ENCODE data around the gene PLIN4. TPM values are rescaled to one million over a fixed set of nuclear protein-coding genes. Genes with fewer than 3 reads are reported as not detected.

Gene PLIN4
- total and polyA plus RNA-seq, 8 donors = 2.2 to 138 (median 12.3) TPM

GRCh38 chr19:4559569-4559968 lies 41.3 kb upstream of the PLIN4 start, which contains the start of gene SEMA6B:
SEMA6B (minus strand) TSS chr19:4559684; CDS start chr19:4558457, 1,227 bp downstream.
- 68 to 74% methylated on average over 13 of the region's 13 CpGs for WGBS, 2 donors
- H3K4me3 ChIP-seq = peak within 1 kb of the TSS in 1 of 4 donors; percentile 20
- no peak for TF ChIP-seq CTCF (IDR thresholded peaks at IDR 0.05)
- ATAC-seq (peak in 3 of 4 donors; percentile 12 to 35 (median 17)), DNase-seq (peak in 1 of 6 donors; percentile 34), FAIRE-seq (no peak)
- H3K27ac ChIP-seq = peak within 1 kb of the TSS in 1 of 4 donors; percentile 17
- H3K27me3 ChIP-seq = no peaks in the 10 kb centered on the region
- no peaks in the 10 kb centered on the region for H3K4me1 ChIP-seq
- no peaks in the 10 kb centered on the region for H3K9me3 ChIP-seq
- intact Hi-C loops (cut with DNase I) = no loop called here
- H3K36me3 ChIP-seq = no peaks in the 10 kb centered on the region

- H3K27ac ChIP-seq = no peak overlapping the region
- H3K4me3 ChIP-seq = peak overlapping the region in 1 of 4 donors; percentile 25
- ATAC-seq (peak; percentile 39 to 76 (median 68)), DNase-seq (peak in 3 of 6 donors; percentile 59 to 83 (median 82)), FAIRE-seq (no peak)
- 20 to 22% methylated on average over 41 to 44 of the region's 44 CpGs for WGBS, 2 donors
- H3K9me3 ChIP-seq = no peaks in the 10 kb centered on the region
- TF ChIP-seq CTCF (IDR thresholded peaks at IDR 0.05) = peak; percentile 99
- intact Hi-C loops (cut with DNase I) = no loop called here
- H3K36me3 ChIP-seq = no peaks in the 10 kb centered on the region
- no peaks in the 10 kb centered on the region for H3K4me1 ChIP-seq
- no peaks in the 10 kb centered on the region for H3K27me3 ChIP-seq
Measured at GRCh38 chr19:4557971-4558941, 40.0 kb upstream of the PLIN4 start.

GRCh38 chr19:4557144-4557970 lies 39.1 kb upstream of the PLIN4 start:
- ATAC-seq (peak in 2 of 4 donors; percentile 27 to 42), FAIRE-seq (no peak)

GRCh38 chr19:4556597-4557127 lies 38.4 kb upstream of the PLIN4 start:
- H3K9me3 ChIP-seq = no peaks in the 10 kb centered on the region
- peak in 1 of 6 donors; percentile 59 for DNase-seq
- no peak for TF ChIP-seq CTCF (IDR thresholded peaks at IDR 0.05)
- no peak overlapping the region for H3K4me3 ChIP-seq
- no peak overlapping the region for H3K27ac ChIP-seq
- H3K4me1 ChIP-seq = no peaks in the 10 kb centered on the region
- no peak for FAIRE-seq
- ATAC-seq = peak in 2 of 4 donors; percentile 32 to 43
- WGBS, 2 donors = 74 to 78% methylated on average over 23 to 25 of the region's 25 CpGs
- no peaks in the 10 kb centered on the region for H3K27me3 ChIP-seq
- intact Hi-C loops (cut with DNase I) = no loop called here
- no peaks in the 10 kb centered on the region for H3K36me3 ChIP-seq

More at GRCh38 chr19:4557144-4557970, 39.1 kb upstream of the PLIN4 start:
- no peaks in the 10 kb centered on the region for H3K9me3 ChIP-seq
- 66 to 78% methylated on average over 33 of the region's 33 CpGs for WGBS, 2 donors
- peak overlapping the region in 1 of 4 donors; percentile 25 for H3K4me3 ChIP-seq
- H3K27ac ChIP-seq = no peak overlapping the region
- DNase-seq = peak in 1 of 6 donors; percentile 65
- no peaks in the 10 kb centered on the region for H3K27me3 ChIP-seq
- H3K4me1 ChIP-seq = no peaks in the 10 kb centered on the region
- intact Hi-C loops (cut with DNase I) = no loop called here
- no peak for TF ChIP-seq CTCF (IDR thresholded peaks at IDR 0.05)
- no peaks in the 10 kb centered on the region for H3K36me3 ChIP-seq
